Measurements from ENCODE around the gene OXCT1. TPM values are rescaled to one million over a fixed set of nuclear protein-coding genes. Genes with fewer than 3 reads are reported as not detected.

OXCT1 gene
- total RNA-seq, 2 donors from 2014 or later: 15.2 to 25.3 TPM

DNA sequence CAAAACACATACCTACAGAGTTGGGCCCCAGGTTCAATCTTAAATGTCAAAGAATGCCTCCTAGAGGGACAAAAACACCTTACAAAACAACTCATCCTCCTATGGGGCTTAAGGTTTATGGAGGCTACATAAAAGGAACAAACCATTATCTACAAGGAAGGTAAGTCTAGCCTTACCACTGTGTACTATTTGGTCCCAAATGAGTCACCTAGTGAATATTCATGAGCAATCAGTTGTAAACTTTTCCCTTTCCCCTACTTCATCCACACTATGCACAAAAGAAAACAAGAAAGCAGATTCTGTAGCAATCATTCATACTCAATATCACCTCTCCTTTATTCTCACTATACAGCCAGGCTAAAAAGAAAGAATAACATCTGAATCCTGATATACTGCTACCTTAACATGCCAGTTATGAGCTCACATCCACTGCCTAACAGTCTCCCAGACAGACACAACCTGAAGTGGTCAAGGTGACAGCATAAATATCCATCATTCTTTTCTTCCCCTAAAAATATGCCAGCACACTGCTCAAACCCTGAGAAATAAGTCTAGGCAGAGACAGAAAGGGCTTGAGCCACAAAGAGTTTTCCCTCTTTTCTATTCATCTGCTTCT is 6.2 kb downstream of the OXCT1 start:
- Histone ChIP-seq H3K27me3 (replicated peaks; ENCODE audit: insufficient read depth) (no peaks in the 10 kb centered on the region), H3K4me1 (replicated peaks) (peaks cover 4% of the 10 kb centered on the region), H3K9me3 (no peaks in the 10 kb centered on the region), H3K27ac (no peak overlapping the region), H3K36me3 (no peaks in the 10 kb centered on the region), H3K4me3 (no peak overlapping the region)
- no peak for DNase-seq (ENCODE audit: low spot score)
- intact Hi-C loops (cut with DNase I): no loop called here
- no peak for TF ChIP-seq CTCF (IDR thresholded peaks at IDR 0.05)
- TF ChIP-seq POLR2AphosphoS5 (IDR thresholded peaks at IDR 0.05): no peak
- TF ChIP-seq POLR2A (IDR thresholded peaks at IDR 0.05): no peak

GRCh38 chr5:41858890-41859289 is 11.3 kb downstream of the OXCT1 start:
- WGBS: 77% methylated on average over 2 of the region's 2 CpGs
- Histone ChIP-seq H3K4me1 (replicated peaks) (peaks cover 8% of the 10 kb centered on the region), H3K36me3 (no peaks in the 10 kb centered on the region), H3K27ac (no peak overlapping the region), H3K27me3 (replicated peaks; ENCODE audit: insufficient read depth) (no peaks in the 10 kb centered on the region), H3K4me3 (no peak overlapping the region), H3K9me3 (no peaks in the 10 kb centered on the region)
- intact Hi-C loops (cut with DNase I): loop anchor here (10.0 kb wide), 1 partner anchor 196 kb away; no protein-coding TSS in a partner anchor
- TF ChIP-seq POLR2A (IDR thresholded peaks at IDR 0.05) (no peak), POLR2AphosphoS5 (IDR thresholded peaks at IDR 0.05) (no peak), CTCF (IDR thresholded peaks at IDR 0.05) (no peak)
- no peak for DNase-seq (ENCODE audit: low spot score)

GRCh38 chr5:41857989-41858388 is 12.2 kb downstream of the OXCT1 start:
- Histone ChIP-seq H3K27ac (peak overlapping the region in 1 of 2 donors; percentile 49), H3K36me3 (no peaks in the 10 kb centered on the region), H3K4me1 (replicated peaks) (peaks cover 8% of the 10 kb centered on the region), H3K27me3 (replicated peaks; ENCODE audit: insufficient read depth) (no peaks in the 10 kb centered on the region), H3K4me3 (no peak overlapping the region), H3K9me3 (no peaks in the 10 kb centered on the region)
- WGBS: 50% methylated on average over 1 of the region's 1 CpG
- DNase-seq (ENCODE audit: low spot score): peak; percentile 19
- intact Hi-C loops (cut with DNase I): loop anchor here (2.0 to 10.0 kb wide), 2 partner anchors 67 to 197 kb away; partner anchors contain the start of gene FBXO4
- no peak for TF ChIP-seq POLR2A (IDR thresholded peaks at IDR 0.05)
- TF ChIP-seq CTCF (IDR thresholded peaks at IDR 0.05): no peak
- no peak for TF ChIP-seq POLR2AphosphoS5 (IDR thresholded peaks at IDR 0.05)

- no peaks in the 10 kb centered on the region for H3K27me3 ChIP-seq (replicated peaks; ENCODE audit: insufficient read depth)
- DNase-seq (ENCODE audit: low spot score): peak; percentile 64
- no peaks in the 10 kb centered on the region for H3K36me3 ChIP-seq
- intact Hi-C loops (cut with DNase I): loop anchor here (2.0 to 10.0 kb wide), 2 partner anchors 68 to 198 kb away; partner anchors contain the start of gene FBXO4
- H3K9me3 ChIP-seq: no peaks in the 10 kb centered on the region
- peak overlapping the region in 1 of 2 donors; percentile 49 for H3K27ac ChIP-seq
- TF ChIP-seq POLR2A (IDR thresholded peaks at IDR 0.05): no peak
- peak; percentile 37 to 76 (median 74) for TF ChIP-seq CTCF (IDR thresholded peaks at IDR 0.05)
- TF ChIP-seq POLR2AphosphoS5 (IDR thresholded peaks at IDR 0.05): peak; percentile 39
- no peak overlapping the region for H3K4me3 ChIP-seq
- peaks cover 8% of the 10 kb centered on the region for H3K4me1 ChIP-seq (replicated peaks)
- WGBS: 53% methylated on average over 5 of the region's 5 CpGs
Measured at GRCh38 chr5:41856644-41857491, 13.4 kb downstream of the OXCT1 start.

Measured in prostate gland (tissue), 2 donors.